ENCODE measurements around the gene ECD. TPM values are rescaled to one million over a fixed set of nuclear protein-coding genes. Genes with fewer than 3 reads are reported as not detected.
"Not testable (repeated sequence)": the region's sequence is repeated elsewhere in the genome, so short reads cannot be mapped to it uniquely, and the experiment has no call there.

The ECD gene
- total RNA-seq, 4 donors from 2014 or later = 22.9 to 57.8 (median 32.9) TPM

DNA sequence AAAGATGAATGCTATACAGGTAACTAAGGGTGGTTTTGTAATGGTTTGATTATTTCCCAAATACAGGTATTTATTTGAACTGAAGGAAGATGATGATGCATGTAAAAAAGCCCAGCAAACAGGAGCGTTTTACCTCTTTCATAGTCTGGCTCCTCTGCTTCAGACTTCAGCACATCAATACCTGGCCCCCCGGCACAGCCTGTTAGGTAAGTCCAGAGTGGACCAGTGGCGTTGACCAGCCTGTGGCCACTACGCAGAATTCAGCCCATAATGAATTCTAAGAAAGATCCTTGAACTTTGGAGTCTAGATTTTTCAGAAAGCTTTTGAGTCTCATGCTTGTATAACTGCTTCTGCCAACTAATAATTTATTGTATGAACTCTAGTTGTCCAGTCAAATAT, 47.9 kb downstream of the ECD start:
- DNase-seq = no peak
- Histone ChIP-seq H3K4me3 (no peak overlapping the region), H3K36me3 (peaks cover 0 to 21% (median 5%) of the 10 kb centered on the region in 3 donors), H3K27me3 (no peaks in the 10 kb centered on the region), H3K27ac (no peak overlapping the region), H3K9me3 (no peaks in the 10 kb centered on the region), H3K4me1 (no peaks in the 10 kb centered on the region)
- TF ChIP-seq POLR2A (IDR thresholded peaks at IDR 0.05) = no peak

DNA sequence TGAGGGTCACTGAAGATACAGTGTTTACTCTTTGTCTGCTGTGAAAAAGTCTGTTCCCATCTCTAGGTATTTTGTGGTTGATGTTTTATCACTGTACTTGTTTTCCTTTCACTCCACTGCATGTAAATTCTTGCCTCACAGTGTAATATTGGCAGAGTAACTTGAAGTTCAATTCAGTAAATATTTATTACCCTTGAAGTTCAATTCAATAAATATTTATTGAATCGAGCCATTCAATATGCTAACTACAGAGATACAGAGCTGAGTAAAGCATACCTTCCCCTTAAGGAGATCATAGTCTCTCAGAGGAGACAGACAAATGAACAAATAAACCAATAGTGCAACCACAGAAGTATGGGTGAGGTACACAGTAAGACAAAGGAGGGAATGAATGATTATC, 48.4 kb downstream of the ECD start:
- TF ChIP-seq, protein P1, sequence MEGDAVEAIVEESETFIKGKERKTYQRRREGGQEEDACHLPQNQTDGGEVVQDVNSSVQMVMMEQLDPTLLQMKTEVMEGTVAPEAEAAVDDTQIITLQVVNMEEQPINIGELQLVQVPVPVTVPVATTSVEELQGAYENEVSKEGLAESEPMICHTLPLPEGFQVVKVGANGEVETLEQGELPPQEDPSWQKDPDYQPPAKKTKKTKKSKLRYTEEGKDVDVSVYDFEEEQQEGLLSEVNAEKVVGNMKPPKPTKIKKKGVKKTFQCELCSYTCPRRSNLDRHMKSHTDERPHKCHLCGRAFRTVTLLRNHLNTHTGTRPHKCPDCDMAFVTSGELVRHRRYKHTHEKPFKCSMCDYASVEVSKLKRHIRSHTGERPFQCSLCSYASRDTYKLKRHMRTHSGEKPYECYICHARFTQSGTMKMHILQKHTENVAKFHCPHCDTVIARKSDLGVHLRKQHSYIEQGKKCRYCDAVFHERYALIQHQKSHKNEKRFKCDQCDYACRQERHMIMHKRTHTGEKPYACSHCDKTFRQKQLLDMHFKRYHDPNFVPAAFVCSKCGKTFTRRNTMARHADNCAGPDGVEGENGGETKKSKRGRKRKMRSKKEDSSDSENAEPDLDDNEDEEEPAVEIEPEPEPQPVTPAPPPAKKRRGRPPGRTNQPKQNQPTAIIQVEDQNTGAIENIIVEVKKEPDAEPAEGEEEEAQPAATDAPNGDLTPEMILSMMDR (IDR thresholded peaks at IDR 0.05) = no peak
- TF ChIP-seq POLR2A (IDR thresholded peaks at IDR 0.05) = no peak
- H3K4me1 ChIP-seq = no peaks in the 10 kb centered on the region
- no peaks in the 10 kb centered on the region for H3K27me3 ChIP-seq
- no peak overlapping the region for H3K27ac ChIP-seq
- peaks cover 0 to 16% (median 5%) of the 10 kb centered on the region in 3 donors for H3K36me3 ChIP-seq
- H3K4me3 ChIP-seq = no peak overlapping the region
- no peaks in the 10 kb centered on the region for H3K9me3 ChIP-seq
- DNase-seq = no peak

DNA sequence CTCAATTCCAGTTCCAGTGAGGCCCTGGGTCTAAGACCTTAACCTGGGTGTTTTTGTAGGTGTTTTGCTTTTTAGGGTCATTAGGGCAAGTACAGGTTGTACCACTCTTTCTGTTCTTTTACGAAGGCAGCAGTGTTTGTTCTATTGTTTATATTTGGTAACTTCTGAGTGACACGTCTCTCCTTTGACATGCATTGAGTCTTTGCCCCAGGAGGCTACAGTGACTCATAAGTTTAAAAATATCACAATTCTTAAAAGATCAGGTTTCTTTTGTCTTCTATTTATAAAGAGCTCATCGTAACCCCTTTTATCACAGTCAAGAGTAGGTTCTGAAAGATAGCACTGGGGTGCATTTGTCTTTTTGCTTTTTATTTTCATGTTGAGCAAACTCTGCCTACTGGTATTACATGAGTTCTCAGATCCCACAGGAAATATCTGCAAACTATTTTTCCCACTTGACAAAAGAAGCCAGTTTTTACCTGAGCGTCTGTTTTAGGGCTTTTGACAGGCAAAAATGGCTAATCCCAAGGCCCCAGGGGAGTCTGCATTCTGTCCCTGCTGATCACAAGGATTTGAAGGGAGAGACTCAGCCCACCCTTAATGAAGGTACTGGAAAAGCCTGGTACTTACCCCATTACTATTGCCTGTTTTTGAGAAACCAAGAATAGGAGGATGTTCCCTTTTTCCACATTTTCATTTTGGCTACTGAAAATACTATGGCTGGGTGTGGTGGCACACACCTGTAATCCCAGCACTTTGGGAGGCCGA, 49.6 kb downstream of the ECD start:
- no peak overlapping the region for H3K27ac ChIP-seq
- no peaks in the 10 kb centered on the region for H3K4me1 ChIP-seq
- H3K9me3 ChIP-seq = no peaks in the 10 kb centered on the region
- H3K27me3 ChIP-seq = no peaks in the 10 kb centered on the region
- TF ChIP-seq, protein P1 (IDR thresholded peaks at IDR 0.05) = no peak
- TF ChIP-seq POLR2A (IDR thresholded peaks at IDR 0.05) = no peak
- H3K36me3 ChIP-seq = peaks cover 0 to 7% (median 5%) of the 10 kb centered on the region in 3 donors
- no peak for DNase-seq
- no peak overlapping the region for H3K4me3 ChIP-seq

DNA sequence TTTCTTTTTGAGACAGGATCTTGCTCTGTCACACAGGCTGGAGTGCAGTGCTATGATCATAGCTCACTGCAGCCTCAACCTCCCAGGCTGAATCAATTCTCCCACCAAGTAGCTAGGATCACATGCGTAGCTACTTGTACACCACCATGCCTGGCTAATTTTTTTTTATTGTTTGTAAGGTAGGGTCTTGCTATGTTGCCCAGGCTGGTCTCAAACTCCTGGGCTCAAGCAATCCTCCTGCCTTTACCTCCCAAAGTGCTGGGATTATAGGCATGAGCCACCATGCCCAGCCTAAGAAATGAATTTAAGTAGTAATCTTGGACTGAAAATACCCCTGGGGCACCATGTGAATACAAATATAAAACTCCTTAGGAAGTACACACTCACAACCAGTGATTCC, 51.8 kb downstream of the ECD start:
- H3K36me3 ChIP-seq = peaks cover 0 to 7% (median 5%) of the 10 kb centered on the region in 3 donors
- no peak for DNase-seq
- no peaks in the 10 kb centered on the region for H3K9me3 ChIP-seq
- H3K4me3 ChIP-seq = no peak overlapping the region
- H3K4me1 ChIP-seq = peaks cover 0 to 4% (median 0%) of the 10 kb centered on the region in 4 donors
- H3K27ac ChIP-seq = no peak overlapping the region
- TF ChIP-seq POLR2A (IDR thresholded peaks at IDR 0.05) = no peak
- TF ChIP-seq, protein P1 (IDR thresholded peaks at IDR 0.05) = no peak
- no peaks in the 10 kb centered on the region for H3K27me3 ChIP-seq

DNA sequence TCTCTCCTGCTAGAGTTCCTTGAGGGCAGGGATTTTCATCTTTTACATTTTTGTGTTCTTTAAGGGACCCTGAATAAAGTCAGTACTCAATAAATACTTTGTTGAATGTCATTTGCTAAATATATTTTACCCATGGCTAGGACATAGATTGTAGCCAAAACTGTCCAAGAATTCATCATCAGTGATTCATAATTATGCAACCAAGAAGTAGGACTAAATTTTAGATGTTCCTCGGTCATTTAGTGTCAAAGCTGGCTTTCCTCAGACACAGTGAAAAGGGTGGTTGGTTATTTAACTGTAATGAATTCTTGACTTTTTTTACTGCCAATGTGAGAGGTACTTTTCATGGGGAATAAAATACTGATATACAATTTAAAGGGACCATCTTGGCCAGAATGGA, 54.3 kb downstream of the ECD start:
- Histone ChIP-seq H3K9me3 (no peaks in the 10 kb centered on the region), H3K36me3 (peaks cover 0 to 7% (median 0%) of the 10 kb centered on the region in 3 donors), H3K27ac (no peak overlapping the region), H3K4me1 (peaks cover 0 to 6% (median 0%) of the 10 kb centered on the region in 4 donors), H3K27me3 (no peaks in the 10 kb centered on the region), H3K4me3 (no peak overlapping the region)
- no peak for DNase-seq
- TF ChIP-seq, protein P1 (IDR thresholded peaks at IDR 0.05) = no peak
- TF ChIP-seq POLR2A (IDR thresholded peaks at IDR 0.05) = no peak

DNA sequence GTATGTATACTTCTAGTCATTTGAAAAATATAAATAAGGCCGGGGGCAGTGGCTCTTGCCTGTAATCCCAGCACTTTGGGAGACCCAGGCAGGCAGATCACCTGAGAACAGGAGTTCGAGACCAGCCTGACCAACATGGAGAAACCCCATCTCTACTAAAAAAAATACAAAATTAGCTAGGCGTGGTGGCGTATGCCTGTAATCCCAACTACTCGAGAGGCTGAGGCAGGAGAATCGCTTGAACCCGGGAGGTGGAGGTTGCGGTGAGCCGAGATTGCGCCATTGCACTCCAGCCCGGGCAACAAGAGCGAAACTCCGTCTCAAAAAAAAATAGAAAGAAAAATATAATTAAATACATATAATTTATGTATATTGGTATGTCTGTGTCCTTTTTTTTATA, 55.8 kb downstream of the ECD start:
- not testable (repeated sequence) for H3K9me3 ChIP-seq, H3K27me3 ChIP-seq, H3K4me1 ChIP-seq, H3K27ac ChIP-seq, H3K36me3 ChIP-seq, DNase-seq, H3K4me3 ChIP-seq
